Measurements from ENCODE around the gene HCFC1. TPM values are rescaled to one million over a fixed set of nuclear protein-coding genes. Genes with fewer than 3 reads are reported as not detected.

Gene HCFC1
- total RNA-seq, result 73.9 TPM

GRCh38 chrX:153971450-153972367 lies at the start of gene HCFC1:
Gene HCFC1, minus strand, starts transcription at chrX:153971818. Its CDS starts 978 bp downstream, at chrX:153970840.
- DNase-seq (ENCODE audit: low spot score), result peak; percentile 95

DNA sequence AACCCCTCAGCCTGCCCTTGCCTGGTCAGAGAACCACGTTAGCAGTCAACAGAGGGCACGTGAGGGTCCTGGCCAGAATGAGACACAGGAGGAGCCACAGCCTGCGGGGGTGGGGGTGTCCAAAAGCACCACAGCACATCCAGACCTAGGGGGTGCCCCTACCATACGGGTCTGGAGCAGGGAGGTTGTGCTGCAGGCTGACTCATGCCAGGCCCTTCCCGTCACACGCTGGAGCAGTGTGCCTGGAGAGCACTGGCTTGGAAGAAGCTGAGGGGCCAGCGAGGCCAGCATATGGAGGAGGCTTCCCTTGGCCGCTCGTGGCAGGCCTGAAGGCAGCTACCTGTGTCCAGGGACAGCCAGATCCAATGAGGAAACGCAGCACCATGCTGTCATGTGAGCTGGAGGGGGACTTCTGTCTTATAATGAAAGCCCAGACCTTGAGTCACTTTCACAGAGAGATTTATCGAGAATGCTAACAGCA lies 49.6 kb upstream of the HCFC1 start:
- DNase-seq (ENCODE audit: low spot score), result no peak

- no peak for DNase-seq (ENCODE audit: low spot score)
These were observed 49.0 kb upstream of the HCFC1 start for GRCh38 chrX:154020536-154021115.

DNA sequence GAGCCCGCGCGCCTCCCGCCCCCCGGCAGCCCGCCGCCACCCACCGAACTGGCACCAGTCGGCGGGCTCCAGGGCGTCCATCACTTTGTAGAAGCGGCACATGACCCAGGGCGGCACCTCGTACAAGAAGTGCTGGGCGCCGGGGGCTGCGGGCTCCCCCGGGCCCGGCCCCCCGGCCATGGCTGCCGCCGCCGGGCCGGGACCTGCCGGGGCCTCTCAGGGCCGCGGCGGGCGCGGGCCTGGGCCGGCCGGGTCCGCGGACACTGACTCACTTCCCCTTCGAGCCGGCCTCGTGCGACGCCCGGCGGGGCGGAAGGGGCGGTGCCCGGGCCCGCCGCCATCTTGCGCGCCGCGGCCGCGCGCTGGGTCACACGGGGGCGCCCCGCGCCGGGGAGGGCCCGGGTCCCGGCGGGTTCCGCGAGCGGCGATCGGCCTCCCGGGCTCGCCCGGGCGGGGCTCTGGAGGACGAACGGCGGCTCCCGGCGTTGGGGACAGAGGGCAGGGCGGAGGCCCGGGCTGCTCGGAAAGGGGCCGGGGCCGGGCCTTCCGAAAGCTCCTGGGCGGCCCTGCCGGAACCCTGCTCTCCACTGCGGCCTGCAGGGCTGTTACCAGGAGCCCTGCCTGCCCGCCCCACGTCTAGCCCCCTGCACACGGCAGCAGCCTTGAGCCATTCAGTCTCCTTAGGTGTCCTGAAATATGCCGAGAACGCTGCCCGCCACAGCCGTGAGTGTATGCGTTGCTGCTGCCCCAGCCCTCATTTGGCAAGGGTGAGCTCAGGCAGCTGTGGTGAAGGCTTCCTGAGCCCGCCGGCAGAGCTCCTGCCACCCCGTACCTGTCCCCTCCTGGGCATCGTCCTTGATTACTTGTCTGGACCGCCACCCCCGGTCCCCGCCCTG lies 48.3 kb upstream of the HCFC1 start, which contains the start of gene IRAK1:
TSS of gene IRAK1 (minus strand) at position 270 of the 896 bp plus-strand sequence. CDS start at position 180, 90 bp downstream.
- DNase-seq (ENCODE audit: low spot score), result peak; percentile 55

DNA sequence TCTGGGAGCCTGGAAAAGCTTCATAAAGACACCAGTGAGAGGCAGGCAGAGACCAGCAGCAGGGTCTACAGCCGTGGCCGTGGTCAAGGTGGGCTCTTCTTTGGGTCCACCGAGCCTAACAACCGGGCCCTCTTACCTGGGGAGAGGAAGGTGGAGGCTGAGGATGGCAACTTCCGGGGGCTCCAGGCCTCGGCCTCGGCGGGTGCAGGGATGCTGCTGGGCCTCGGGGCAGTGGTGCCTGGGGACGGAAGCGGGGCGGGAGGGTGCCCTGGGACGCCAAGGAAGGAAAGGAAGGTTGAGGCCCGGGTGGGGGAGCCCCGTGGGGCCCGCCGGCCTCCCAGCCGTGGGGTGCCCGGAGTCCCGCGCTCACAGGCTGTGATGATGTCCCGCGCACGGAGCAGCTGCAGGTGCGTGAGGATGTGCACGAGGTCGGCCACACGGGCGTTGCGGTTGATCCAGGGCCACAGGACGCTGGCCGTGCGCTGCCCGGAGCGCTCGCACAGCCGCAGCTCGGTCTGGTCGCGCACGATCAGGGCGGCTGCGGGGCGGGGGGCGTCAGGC lies 47.5 kb upstream of the HCFC1 start:
- DNase-seq (ENCODE audit: low spot score), result no peak

GRCh38 chrX:154018518-154019060 lies 47.0 kb upstream of the HCFC1 start:
- no peak for DNase-seq (ENCODE audit: low spot score)

GRCh38 chrX:154017766-154018517 lies 46.3 kb upstream of the HCFC1 start:
- DNase-seq (ENCODE audit: low spot score), result no peak

DNA sequence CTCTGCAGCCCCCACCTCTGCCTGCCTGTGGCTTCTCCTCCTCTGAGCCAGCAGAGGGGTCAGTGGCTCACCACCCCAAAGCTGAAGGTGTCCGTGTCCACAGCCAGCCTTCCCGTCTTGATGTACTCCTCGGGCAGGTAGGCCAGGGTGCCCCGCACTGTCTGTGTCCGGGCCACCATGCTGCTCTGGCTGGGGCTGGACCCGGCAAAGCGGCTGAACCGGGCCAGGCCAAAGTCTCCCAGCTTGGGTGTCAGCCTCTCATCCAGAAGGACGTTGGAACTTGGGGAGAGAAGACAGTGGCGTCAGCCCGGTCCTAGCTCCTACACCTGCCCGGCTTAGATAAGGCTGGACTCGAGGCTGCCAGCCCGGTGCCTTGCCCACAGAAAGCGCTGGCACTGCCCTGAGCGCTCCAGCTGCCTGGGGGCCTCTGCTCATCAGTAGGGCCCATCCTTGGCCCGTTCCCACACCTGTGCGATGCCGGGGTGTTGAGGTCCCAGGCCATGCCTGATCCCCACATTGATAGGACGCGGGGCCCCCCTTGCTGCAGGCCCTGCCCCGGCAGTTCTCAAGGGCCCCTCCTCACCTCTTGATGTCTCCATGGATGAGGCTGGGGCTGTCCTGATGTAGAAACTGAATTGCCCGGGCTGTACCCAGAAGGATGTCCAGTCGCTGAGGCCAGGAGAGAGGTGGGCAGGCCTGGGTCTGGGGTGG lies 44.9 kb upstream of the HCFC1 start:
- no peak for DNase-seq (ENCODE audit: low spot score)

DNA sequence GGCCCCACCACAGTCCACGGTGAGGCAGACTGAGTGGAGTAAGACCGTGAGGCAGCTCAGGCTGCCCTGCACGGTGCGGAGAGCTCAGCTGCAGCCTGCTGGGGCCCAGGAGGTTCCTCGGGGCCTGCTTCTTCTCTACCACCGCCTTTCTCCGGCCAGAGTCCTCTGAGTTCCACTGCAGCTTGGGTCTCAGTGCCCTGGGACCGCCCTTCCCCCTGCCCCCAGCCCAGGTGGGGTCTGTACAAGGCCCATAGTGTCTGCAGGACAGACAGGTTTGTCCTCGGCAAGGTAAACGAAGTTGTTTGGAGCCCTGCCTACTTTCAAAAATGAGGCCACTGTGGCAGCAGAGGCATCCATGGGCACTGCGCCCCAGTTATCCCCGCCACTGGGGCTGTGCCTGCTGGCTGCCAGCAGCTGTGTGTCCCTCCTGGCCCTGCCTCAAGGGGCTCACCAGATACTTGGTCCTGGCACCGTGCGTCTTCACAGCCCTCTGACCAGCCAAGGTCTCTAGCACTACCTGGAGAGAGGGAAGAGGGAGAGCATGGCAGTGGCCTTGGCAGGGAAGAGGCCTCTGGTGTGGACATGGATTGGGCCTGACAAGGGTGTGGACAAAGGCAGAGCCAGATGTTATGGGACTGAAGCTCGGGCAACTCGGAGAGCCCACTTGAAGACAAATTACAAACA lies 44.1 kb upstream of the HCFC1 start:
- no peak for DNase-seq (ENCODE audit: low spot score)

DNA sequence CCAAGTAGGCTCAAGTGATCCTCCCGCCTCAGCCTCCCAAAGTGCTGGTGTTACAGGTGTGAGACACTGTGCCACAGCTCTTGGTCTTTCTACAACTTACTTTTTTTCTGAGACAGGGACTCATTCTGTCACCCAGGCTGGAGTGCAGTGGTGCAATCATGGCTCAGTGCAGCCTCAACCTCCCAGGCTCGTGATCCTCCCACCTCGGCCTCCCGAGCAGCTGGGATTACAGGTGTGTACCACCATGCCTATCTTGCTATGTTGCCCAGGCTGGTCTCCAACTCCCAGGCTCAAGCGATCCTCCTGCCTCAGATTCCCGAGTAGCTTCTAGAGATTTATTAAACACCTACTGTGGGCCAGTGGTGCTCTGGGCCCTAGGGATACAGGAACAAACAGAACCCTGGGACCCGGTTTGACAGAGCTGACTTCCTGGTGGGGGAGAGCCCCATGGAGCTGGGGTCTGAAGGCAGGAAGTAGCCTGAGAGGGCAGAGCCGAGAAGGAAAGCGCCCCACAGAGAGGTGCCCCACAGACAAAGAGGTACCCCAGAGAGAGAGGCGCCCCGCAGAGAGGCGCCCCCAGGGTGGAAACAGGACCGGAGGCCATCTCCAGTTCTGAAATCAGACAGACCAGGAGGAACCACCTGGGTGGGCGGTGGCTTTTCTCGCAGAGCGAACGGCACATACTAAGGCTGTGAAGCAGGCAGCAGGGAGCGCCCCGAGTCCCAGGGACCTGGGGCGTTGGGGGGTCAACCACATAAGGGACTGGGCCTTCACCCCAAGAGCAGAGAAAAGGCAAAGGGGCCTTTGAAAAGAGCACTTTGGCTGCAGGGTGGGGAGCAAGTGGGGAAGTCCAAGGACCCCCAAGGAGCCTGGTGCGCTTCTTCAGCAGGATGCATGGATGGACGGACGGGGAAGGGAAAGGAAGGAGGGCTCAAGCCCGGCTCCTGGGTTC lies 43.1 kb upstream of the HCFC1 start:
- no peak for DNase-seq (ENCODE audit: low spot score)

DNA sequence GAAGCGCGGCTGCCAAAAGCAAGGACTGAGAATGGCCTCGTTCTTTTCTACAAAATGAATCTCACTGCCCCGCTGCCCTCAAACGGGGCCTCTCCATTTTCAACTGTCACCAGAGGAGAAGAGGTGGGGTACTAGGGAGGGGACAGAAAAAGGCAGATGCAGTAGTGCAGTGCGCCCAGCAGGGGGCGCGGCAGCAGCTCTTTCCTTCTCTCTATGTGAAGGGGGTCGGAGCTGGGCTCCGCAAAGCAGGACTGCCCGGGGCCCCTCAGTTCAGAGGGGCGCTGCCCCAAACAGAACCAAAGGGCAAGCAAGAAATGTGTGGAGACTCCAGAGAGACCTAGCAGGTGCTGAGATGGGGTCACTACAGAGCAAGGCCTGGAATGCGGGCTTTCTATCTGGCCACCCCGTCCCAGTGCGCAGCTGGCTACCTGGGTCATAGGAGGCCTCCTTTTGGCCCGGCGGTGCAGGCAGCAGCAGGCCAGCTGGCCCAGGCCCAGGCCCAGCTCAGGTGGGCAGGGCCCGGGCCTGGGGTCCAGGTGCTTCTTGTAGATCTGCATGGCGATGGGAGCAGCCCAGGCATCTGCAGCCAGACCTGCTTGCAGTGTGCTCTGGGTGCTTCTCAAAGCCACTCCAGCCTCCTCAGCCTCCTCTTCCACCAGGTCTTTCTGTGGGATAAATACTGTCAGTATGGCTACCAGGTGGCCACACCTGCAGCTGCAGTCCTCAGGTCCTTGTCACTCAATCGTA lies 42.2 kb upstream of the HCFC1 start:
- no peak for DNase-seq (ENCODE audit: low spot score)

DNA sequence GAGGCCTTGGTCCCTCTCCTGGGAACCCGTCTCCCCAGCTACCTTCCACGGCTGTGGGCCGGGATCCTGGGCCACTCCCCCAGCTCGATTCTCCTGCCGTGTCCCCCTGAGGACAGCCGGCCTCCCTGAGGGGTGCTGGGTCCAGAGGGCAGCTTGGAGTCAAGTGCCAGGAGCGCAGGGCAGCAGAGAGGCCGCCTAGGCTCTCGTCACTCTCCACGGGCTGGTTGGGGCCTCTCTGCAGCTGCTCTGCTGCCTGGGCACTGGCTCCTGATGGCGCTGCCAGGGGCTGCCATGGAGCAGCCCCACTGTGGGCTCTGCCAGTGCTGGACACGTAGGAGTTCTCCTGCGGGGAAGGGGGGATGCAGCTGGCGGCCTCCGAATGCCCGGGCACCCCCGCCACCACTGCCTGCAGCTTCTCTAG lies 41.4 kb upstream of the HCFC1 start:
- DNase-seq (ENCODE audit: low spot score), result no peak

DNA sequence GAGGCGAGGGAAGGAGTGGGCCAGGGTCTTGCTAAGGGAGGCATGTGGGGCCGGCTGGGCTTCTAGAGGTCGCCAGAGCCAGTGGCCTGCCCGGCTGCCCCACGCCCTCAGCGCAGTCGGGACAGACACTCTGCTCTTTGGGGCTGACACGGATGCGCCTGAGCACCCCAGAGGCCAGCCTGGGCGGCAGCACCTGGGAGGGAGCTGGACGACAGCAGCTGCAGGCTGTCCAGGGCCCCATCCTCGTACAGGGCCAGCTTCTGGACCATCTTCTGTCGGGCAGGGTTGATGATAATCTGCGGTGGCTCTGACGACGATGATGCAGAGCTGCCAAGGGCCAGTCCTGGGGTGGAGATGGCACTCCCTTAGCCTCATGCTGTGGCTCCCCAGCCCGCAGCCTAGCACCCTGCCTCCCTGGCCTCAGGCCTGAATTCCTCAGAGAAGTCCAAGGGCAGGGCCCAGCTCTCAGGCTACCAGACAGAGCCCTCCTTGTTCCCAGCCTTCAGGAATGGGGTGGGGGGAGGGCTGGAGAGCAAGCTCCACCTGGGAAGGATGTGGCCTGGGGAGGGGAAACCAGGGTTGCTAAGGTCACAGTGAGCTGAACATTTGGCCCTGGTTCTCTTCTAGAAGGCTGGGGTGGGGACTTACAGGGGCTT lies 40.8 kb upstream of the HCFC1 start:
- DNase-seq (ENCODE audit: low spot score), result no peak

GRCh38 chrX:154011376-154012335 lies 40.0 kb upstream of the HCFC1 start:
- no peak for DNase-seq (ENCODE audit: low spot score)

GRCh38 chrX:154010330-154011087 lies 38.9 kb upstream of the HCFC1 start:
- DNase-seq (ENCODE audit: low spot score), result no peak
